ENCODE data around the gene ACSL6.

GRCh38 chr5:132013711-132014110, 2.3 kb upstream of the ACSL6 start:
- TF ChIP-seq FOXJ3 (CRISPR knock-in tag; IDR thresholded peaks at IDR 0.05; ENCODE audit: borderline replicate concordance) (no peak), MXD4 (CRISPR knock-in tag; IDR thresholded peaks at IDR 0.05; ENCODE audit: borderline replicate concordance) (no peak), CBFB (CRISPR knock-in tag; IDR thresholded peaks at IDR 0.05; ENCODE audit: low read depth) (no peak), ZNF121 (CRISPR knock-in tag; IDR thresholded peaks at IDR 0.05) (no peak)
- TF ChIP-seq, protein P1, sequence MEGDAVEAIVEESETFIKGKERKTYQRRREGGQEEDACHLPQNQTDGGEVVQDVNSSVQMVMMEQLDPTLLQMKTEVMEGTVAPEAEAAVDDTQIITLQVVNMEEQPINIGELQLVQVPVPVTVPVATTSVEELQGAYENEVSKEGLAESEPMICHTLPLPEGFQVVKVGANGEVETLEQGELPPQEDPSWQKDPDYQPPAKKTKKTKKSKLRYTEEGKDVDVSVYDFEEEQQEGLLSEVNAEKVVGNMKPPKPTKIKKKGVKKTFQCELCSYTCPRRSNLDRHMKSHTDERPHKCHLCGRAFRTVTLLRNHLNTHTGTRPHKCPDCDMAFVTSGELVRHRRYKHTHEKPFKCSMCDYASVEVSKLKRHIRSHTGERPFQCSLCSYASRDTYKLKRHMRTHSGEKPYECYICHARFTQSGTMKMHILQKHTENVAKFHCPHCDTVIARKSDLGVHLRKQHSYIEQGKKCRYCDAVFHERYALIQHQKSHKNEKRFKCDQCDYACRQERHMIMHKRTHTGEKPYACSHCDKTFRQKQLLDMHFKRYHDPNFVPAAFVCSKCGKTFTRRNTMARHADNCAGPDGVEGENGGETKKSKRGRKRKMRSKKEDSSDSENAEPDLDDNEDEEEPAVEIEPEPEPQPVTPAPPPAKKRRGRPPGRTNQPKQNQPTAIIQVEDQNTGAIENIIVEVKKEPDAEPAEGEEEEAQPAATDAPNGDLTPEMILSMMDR (IDR thresholded peaks at IDR 0.05) = no peak
- TF ChIP-seq, protein P2, sequence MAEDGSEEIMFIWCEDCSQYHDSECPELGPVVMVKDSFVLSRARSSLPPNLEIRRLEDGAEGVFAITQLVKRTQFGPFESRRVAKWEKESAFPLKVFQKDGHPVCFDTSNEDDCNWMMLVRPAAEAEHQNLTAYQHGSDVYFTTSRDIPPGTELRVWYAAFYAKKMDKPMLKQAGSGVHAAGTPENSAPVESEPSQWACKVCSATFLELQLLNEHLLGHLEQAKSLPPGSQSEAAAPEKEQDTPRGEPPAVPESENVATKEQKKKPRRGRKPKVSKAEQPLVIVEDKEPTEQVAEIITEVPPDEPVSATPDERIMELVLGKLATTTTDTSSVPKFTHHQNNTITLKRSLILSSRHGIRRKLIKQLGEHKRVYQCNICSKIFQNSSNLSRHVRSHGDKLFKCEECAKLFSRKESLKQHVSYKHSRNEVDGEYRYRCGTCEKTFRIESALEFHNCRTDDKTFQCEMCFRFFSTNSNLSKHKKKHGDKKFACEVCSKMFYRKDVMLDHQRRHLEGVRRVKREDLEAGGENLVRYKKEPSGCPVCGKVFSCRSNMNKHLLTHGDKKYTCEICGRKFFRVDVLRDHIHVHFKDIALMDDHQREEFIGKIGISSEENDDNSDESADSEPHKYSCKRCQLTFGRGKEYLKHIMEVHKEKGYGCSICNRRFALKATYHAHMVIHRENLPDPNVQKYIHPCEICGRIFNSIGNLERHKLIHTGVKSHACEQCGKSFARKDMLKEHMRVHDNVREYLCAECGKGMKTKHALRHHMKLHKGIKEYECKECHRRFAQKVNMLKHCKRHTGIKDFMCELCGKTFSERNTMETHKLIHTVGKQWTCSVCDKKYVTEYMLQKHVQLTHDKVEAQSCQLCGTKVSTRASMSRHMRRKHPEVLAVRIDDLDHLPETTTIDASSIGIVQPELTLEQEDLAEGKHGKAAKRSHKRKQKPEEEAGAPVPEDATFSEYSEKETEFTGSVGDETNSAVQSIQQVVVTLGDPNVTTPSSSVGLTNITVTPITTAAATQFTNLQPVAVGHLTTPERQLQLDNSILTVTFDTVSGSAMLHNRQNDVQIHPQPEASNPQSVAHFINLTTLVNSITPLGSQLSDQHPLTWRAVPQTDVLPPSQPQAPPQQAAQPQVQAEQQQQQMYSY (CRISPR knock-in tag; IDR thresholded peaks at IDR 0.05) = no peak
